Activated B cell treated with CpG ODN at 0.5 μM for 24 hours (primary cell): ENCODE results near the gene SLC25A25. TPM values are rescaled to one million over a fixed set of nuclear protein-coding genes. Genes with fewer than 3 reads are reported as not detected.
"Not testable (repeated sequence)": the region's sequence is repeated elsewhere in the genome, so short reads cannot be mapped to it uniquely, and the experiment has no call there.

Source experiments
- ATAC-seq: fragments of 200-7000 bp; cut with Tn5 transposase; one replicate; pipeline ENCODE4 v1.10.0; 2021; ENCODE audit warnings: low read depth, mild to moderate bottlenecking, moderate library complexity
- CTCF ChIA-PET: fragments of 350-600 bp; sonication (Branson Sonifier 250); formaldehyde crosslinking; loops from one replicate; lab custom pipeline; 2021; ENCODE audit warnings: antibody characterized with exemption; lab: Charles Lee
- POLR2A ChIA-PET: fragments of 350-600 bp; sonication (Branson Sonifier 250); formaldehyde crosslinking; loops from one replicate; lab custom pipeline; 2021; ENCODE audit warnings: antibody characterized with exemption; lab: Charles Lee
- DNase-seq: peaks from one replicate; pipeline ENCODE4 v3.0.0; 2022
- H3K27ac Mint-ChIP-seq: one replicate; pipeline ENCODE4 v1.8.0; 2020; ENCODE audit warnings: mixed read lengths
- H3K27me3 Mint-ChIP-seq: one replicate; pipeline ENCODE4 v1.8.0; 2021; ENCODE audit warnings: mixed read lengths
- H3K36me3 Mint-ChIP-seq: one replicate; pipeline ENCODE4 v1.8.0; 2021; ENCODE audit warnings: low read depth, mixed read lengths
- H3K4me1 Mint-ChIP-seq: one replicate; pipeline ENCODE4 v1.8.0; 2021; ENCODE audit warnings: mixed read lengths
- H3K4me3 Mint-ChIP-seq: one replicate; pipeline ENCODE4 v1.8.0; 2020; ENCODE audit warnings: mild to moderate bottlenecking, mixed read lengths
- H3K9me3 Mint-ChIP-seq: one replicate; pipeline ENCODE4 v1.8.0; 2020; ENCODE audit warnings: mixed read lengths
- intact Hi-C: fragments of 100-400 bp; cut with micrococcal nuclease; formaldehyde crosslinking; loops from one replicate; pipeline ENCODE4 v1.15.1; 2024
- total RNA-seq: library from RNA; stranded (reverse); gene quantifications from 2 replicates; pipeline ENCODE4 v1.2.3, GENCODE V29; 2022
- TF ChIP-seq, protein P1 (sequence below): fragments of 200-600 bp; IDR thresholded peaks from one replicate; pipeline ENCODE4 v1.8.0; 2022; ENCODE audit warnings: antibody characterized with exemption, mild to moderate bottlenecking

SLC25A25 gene
- total RNA-seq, 1 donor from 2014 or later = 9.4 TPM

DNA sequence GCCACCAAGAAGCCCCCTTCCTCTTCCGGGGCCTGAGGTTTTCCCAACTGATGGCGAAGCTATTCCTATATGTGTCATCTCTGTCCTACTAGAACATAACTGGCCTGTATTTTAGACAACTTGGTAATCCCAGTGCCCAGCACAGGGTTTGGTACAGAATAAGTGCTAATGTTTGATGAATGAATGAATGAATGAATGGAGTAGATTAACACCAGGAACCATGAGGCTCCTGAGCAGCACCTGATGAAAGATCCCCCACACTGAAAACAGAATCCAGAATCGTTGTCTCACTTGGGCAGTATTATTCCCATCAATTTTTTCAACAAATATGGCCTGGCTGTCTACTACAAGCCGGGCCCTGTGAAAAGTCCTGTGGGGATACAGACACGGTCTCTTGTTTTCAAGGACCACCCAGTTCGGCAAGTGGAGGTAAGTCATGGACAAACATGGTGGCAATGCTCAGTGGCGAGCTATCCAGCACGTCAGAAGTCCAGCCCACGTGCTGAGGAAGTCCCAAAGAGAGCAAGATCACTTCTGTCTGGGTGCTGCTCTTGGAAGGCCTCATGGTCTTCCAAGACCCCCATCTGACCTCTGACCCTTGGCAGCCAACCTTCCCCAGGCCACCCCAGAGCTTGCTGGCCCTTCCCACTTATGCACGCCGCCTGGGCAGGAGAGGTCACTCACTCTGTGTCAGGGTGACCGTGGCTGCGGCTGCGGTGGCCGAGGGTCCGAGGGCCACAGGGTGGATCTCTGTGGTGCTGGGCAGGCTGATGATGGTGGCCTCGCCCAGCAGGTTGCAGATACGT, 1.9 kb upstream of the SLC25A25 start:
- ATAC-seq (no peak), DNase-seq (no peak)
- H3K27me3 Mint-ChIP-seq = no peaks in the 10 kb centered on the region
- H3K36me3 Mint-ChIP-seq = peaks cover 16% of the 10 kb centered on the region
- CTCF ChIA-PET = interaction anchor here (1.6 kb wide), 1 partner anchor 122 kb away, joined by 7 read pairs; no protein-coding TSS in a partner anchor
- H3K9me3 Mint-ChIP-seq = no peaks in the 10 kb centered on the region
- H3K4me1 Mint-ChIP-seq = peaks cover 70% of the 10 kb centered on the region
- H3K4me3 Mint-ChIP-seq = no peak overlapping the region
- intact Hi-C loops = loop anchor here (2.0 to 5.0 kb wide), 4 partner anchors 39 to 819 kb away; partner anchors contain the start of gene GLE1
- peak overlapping the region; percentile 75 for H3K27ac Mint-ChIP-seq
- TF ChIP-seq, protein P1, sequence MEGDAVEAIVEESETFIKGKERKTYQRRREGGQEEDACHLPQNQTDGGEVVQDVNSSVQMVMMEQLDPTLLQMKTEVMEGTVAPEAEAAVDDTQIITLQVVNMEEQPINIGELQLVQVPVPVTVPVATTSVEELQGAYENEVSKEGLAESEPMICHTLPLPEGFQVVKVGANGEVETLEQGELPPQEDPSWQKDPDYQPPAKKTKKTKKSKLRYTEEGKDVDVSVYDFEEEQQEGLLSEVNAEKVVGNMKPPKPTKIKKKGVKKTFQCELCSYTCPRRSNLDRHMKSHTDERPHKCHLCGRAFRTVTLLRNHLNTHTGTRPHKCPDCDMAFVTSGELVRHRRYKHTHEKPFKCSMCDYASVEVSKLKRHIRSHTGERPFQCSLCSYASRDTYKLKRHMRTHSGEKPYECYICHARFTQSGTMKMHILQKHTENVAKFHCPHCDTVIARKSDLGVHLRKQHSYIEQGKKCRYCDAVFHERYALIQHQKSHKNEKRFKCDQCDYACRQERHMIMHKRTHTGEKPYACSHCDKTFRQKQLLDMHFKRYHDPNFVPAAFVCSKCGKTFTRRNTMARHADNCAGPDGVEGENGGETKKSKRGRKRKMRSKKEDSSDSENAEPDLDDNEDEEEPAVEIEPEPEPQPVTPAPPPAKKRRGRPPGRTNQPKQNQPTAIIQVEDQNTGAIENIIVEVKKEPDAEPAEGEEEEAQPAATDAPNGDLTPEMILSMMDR = no peak
- POLR2A ChIA-PET = interaction anchor here (1.0 to 2.0 kb wide), 5 partner anchors 8 to 96 kb away, joined by 3 to 13 read pairs (median 6); partner anchors contain the start of gene EEIG1

DNA sequence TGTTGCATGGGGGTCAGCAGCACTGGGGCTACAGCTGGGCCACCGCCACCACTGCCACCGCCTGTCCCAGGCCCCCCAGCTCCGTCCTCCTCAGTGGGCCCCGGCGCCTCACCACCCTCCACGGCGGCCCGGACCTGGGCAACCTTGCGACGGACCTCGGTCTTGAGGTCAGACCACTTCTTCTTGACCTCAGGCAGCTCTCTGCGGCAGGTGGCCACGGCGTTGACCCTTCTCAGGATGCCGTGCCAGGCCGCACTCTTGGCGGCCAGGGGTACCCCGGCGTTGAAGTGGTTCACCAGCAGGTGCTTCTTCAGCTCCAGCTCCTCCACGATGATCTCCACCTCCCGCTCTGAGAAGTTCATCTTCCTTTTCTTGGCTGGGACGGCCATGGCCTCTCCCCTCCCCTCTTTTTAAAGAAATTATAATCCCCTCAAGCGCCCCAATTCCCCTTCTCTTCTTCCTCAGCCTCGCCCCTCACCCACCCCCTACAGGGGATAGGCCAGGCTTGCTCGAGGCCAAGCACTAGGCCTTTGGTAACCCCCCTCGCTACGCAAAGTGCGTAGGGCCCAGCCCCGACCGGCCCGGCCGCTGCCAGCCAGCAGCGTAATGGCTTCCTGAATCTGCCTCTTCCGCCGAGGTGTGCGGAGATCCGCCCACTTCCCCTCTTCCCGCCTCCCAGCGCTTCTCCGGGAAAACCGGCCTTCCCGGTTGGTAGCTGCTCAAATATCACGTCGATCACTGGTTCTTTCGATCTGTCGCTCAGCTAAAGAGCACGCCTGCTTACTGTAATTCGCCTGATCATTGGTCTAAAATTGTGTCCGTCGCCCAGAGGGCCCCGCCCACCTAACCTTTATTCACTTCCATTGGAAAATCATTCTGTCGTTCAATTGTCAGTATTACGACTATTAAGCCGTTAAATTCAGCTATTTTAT, 1.1 kb upstream of the SLC25A25 start, which contains the start of gene NAIF1:
TSS of gene NAIF1 (minus strand) at position 608 of the 932 bp plus-strand sequence. CDS start at position 389, 219 bp downstream.
- Mint-ChIP-seq H3K4me3 (no peak within 1 kb of the TSS), H3K27ac (peak within 1 kb of the TSS; percentile 75), H3K36me3 (peaks cover 13% of the 10 kb centered on the region), H3K27me3 (no peaks in the 10 kb centered on the region), H3K9me3 (no peaks in the 10 kb centered on the region), H3K4me1 (peaks cover 68% of the 10 kb centered on the region)
- ChIA-PET POLR2A (interaction anchor here (0.7 to 2.2 kb wide), 21 partner anchors 9 to 288 kb away, joined by 3 to 15 read pairs (median 4); partner anchors contain the start of genes CDK9, CIZ1, DPM2 and EEIG1), CTCF (interaction anchor here (1.2 to 2.3 kb wide), 3 partner anchors 27 to 123 kb away, joined by 4 to 7 read pairs (median 5); no protein-coding TSS in a partner anchor)
- TF ChIP-seq, protein P1 = no peak
- intact Hi-C loops = loop anchor here (1.0 to 5.0 kb wide), 8 partner anchors 27 to 820 kb away; partner anchors contain the start of gene GLE1
- ATAC-seq = peak; percentile 68
- DNase-seq = peak; percentile 91

DNA sequence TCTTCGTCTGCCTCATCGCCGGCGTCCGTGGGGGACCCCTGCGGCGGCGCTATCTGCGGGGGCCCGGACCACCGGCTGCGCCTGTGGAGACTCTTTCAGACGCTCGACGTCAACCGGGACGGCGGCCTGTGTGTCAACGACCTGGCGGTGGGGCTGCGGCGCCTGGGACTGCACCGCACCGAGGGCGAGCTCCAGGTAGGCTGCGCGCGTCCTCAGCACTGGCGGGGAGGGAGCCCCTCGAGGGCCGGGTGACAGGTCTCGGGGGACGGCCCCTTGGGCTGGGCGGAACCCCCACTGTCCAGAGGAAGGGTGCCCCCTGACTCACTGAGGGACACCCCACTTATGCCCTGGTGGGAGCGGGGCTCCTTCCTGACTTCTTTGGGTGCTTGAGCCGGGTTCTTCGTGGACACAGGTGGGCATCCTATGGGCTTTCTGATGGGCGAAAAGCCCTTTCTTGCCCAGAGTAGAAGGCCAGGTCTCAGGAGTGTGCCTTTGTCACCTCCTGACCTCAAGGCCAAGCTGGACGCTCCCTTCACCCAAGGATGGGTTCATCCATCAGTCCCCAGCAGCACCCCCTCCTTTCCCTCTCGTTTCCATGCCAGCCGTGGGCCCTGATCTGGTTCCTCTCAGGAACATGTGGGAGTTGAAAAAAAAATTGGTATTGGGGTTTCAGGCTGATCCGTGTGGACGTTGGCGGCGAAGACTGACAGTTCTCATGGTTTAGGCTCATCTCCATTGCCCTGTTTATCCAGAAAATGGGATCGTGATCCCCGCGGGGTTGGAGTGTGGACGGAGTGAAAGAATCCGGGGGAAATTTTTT, 564 bp downstream of the SLC25A25 start:
- POLR2A ChIA-PET = interaction anchor here (1.2 to 2.2 kb wide), 7 partner anchors 11 to 290 kb away, joined by 3 to 11 read pairs (median 4); partner anchors contain the start of genes DPM2, PTGES2 and SH2D3C
- TF ChIP-seq, protein P1 = no peak

GRCh38 chr9:128070874-128071273, 2.8 kb downstream of the SLC25A25 start:
- TF ChIP-seq, protein P1 = no peak
- POLR2A ChIA-PET = no interaction called here
- no peaks in the 10 kb centered on the region for H3K27me3 Mint-ChIP-seq

More for the DNA sequence above, 564 bp downstream of the SLC25A25 start:
- Mint-ChIP-seq H3K27me3 (no peaks in the 10 kb centered on the region), H3K4me3 (no peak overlapping the region), H3K4me1 (peaks cover 68% of the 10 kb centered on the region), H3K36me3 (peaks cover 3% of the 10 kb centered on the region), H3K27ac (peak overlapping the region; percentile 60), H3K9me3 (no peaks in the 10 kb centered on the region)
- DNase-seq (no peak), ATAC-seq (no peak)
- CTCF ChIA-PET = interaction anchor here (2.3 kb wide), 1 partner anchor 26 kb away, joined by 5 read pairs; no protein-coding TSS in a partner anchor
- intact Hi-C loops = loop anchor here (2.0 to 5.0 kb wide), 4 partner anchors 208 to 821 kb away; partner anchors contain the start of genes GLE1, GOLGA2 and SWI5

GRCh38 chr9:128071475-128071874, 3.4 kb downstream of the SLC25A25 start:
- Mint-ChIP-seq H3K27ac (peak overlapping the region; percentile 94), H3K4me1 (peaks cover 59% of the 10 kb centered on the region), H3K4me3 (peak overlapping the region; percentile 79)
- ChIA-PET POLR2A (interaction anchor here (0.7 to 2.3 kb wide), 7 partner anchors 8 to 356 kb away, joined by 3 to 13 read pairs (median 3); partner anchors contain the start of genes BBLN, EEIG1 and PTRH1), CTCF (interaction anchor here (1.9 kb wide), 1 partner anchor 36 kb away, joined by 9 read pairs; no protein-coding TSS in a partner anchor)
- H3K9me3 Mint-ChIP-seq, DNase-seq, H3K27me3 Mint-ChIP-seq, ATAC-seq, intact Hi-C loops, H3K36me3 Mint-ChIP-seq: not testable (repeated sequence)

More at GRCh38 chr9:128070874-128071273, 2.8 kb downstream of the SLC25A25 start:
- H3K4me1 Mint-ChIP-seq = peaks cover 65% of the 10 kb centered on the region
- intact Hi-C loops = no loop called here
- H3K27ac Mint-ChIP-seq = peak overlapping the region; percentile 59
- H3K4me3 Mint-ChIP-seq = peak overlapping the region; percentile 52
- H3K9me3 Mint-ChIP-seq = no peaks in the 10 kb centered on the region
- ATAC-seq (no peak), DNase-seq (no peak)
- CTCF ChIA-PET = no interaction called here
- no peaks in the 10 kb centered on the region for H3K36me3 Mint-ChIP-seq
